ENCODE measurements around the gene IL21R.

The IL21R gene

DNA sequence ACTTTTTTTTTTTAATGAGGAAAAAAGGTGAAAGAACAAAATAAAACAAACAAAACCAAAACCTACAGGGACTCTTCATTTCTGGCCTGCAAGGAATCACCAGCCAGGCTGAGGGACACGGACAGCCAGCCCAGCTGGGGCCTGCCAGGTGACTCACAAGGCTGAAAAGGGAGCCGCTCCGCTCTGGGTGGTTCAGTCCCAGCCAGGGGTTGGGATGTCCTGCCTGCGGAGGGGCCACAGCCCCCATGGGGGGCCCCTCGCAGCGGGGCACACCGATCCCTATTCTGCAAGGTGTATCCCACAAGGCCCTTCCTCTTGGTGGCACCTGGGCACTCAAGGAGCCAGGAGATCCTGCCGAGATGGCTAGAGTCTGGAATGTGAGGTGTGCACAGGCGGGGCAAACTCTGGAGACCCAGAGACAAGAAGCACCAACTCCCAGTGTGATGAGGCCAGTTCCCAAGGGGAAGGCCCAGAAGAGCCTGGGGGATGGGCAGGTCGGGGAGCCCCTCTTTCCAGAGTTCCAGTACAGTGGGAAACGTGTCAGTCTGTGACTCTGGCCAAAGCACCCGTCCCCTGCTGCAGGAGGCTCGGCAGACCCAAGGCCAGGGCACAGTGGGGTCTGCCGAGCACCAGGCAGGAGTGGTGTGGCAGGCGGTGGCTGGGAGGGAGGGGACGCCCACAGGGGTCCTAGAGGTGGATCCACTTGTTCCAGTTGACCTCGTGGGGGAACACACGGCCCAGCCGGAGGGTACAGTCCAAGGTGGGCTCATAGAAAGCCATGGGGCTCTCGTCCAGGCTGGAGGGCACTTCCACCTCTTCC, 58.9 kb downstream of the IL21R start:
- no peak overlapping the region for H3K4me3 ChIP-seq (ENCODE audit: low read length)
- DNase-seq (ENCODE audit: low read depth) = peak; percentile 50
- TF ChIP-seq, protein P1, sequence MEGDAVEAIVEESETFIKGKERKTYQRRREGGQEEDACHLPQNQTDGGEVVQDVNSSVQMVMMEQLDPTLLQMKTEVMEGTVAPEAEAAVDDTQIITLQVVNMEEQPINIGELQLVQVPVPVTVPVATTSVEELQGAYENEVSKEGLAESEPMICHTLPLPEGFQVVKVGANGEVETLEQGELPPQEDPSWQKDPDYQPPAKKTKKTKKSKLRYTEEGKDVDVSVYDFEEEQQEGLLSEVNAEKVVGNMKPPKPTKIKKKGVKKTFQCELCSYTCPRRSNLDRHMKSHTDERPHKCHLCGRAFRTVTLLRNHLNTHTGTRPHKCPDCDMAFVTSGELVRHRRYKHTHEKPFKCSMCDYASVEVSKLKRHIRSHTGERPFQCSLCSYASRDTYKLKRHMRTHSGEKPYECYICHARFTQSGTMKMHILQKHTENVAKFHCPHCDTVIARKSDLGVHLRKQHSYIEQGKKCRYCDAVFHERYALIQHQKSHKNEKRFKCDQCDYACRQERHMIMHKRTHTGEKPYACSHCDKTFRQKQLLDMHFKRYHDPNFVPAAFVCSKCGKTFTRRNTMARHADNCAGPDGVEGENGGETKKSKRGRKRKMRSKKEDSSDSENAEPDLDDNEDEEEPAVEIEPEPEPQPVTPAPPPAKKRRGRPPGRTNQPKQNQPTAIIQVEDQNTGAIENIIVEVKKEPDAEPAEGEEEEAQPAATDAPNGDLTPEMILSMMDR (IDR thresholded peaks at IDR 0.05; ENCODE audit: insufficient read depth, low read depth, low read length, missing control alignments) = no peak

DNA sequence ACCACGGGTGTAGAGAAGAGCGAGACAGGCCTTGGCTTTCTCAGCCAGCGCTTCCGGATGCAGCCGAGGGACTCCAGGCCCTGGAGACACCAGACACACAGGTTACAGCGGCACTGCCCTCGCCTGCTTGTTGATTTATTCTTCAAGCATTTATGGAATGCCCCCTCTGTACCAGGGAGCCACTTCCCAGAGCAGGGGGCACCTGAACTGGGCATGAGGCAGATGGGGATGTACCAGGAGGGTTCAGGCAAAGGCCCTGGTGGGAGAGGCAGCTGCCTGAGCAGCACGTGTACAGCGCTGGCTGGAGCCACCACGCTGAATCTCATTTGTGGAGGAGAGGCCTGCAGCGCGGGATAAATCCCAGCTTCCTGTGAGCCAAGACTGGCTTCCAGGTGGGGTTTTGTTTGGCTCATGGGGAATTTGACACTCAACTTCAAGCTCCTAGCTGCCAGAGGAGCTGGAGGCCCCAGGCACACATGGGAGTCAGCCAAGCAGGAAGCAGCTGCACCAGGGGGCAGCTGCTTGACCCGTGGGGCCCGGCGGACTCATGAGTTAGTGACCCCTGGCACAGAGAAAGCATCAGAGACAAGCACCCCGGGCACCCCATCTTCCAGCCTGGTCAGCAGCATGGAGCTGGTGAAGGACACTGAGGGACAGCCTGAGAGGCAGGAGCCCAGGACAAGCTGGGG, 59.7 kb downstream of the IL21R start:
- peak; percentile 19 for DNase-seq (ENCODE audit: low read depth)
- TF ChIP-seq, protein P1 (IDR thresholded peaks at IDR 0.05; ENCODE audit: insufficient read depth, low read depth, low read length, missing control alignments) = no peak
- H3K4me3 ChIP-seq (ENCODE audit: low read length) = no peak overlapping the region

DNA sequence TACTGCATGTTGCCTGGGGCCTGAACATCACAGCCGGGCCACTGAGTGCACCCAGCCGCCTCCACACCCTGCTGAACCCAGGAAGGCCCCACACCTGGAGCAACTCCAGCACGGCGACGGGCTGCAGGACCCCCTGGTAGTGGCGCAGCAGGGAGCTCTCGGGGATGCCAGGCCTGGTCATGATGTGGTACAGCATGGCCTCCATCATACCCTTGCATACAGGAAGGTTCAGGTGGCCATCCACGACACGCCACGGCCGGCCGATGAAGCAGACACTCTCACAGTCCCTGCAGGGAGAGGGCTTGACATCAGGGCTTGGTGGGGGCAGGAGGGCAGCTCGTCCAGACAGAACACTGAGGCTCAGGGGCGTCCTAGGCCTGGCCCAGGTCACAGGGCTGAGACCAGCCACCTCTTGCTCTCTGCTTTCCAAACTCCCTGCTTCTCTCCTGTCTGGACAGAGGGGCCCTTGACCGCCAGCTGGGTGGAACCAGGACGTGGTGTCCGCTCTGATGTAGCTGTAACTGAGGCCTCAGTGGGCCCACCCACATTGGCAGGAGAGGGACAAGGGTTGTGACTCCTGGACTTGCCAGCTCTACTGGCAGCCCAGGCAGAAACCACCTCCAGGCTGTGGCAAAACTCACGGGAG, 60.3 kb downstream of the IL21R start:
- DNase-seq (ENCODE audit: low read depth) = no peak
- TF ChIP-seq, protein P1 (IDR thresholded peaks at IDR 0.05; ENCODE audit: insufficient read depth, low read depth, low read length, missing control alignments) = no peak
- H3K4me3 ChIP-seq (ENCODE audit: low read length) = no peak overlapping the region

DNA sequence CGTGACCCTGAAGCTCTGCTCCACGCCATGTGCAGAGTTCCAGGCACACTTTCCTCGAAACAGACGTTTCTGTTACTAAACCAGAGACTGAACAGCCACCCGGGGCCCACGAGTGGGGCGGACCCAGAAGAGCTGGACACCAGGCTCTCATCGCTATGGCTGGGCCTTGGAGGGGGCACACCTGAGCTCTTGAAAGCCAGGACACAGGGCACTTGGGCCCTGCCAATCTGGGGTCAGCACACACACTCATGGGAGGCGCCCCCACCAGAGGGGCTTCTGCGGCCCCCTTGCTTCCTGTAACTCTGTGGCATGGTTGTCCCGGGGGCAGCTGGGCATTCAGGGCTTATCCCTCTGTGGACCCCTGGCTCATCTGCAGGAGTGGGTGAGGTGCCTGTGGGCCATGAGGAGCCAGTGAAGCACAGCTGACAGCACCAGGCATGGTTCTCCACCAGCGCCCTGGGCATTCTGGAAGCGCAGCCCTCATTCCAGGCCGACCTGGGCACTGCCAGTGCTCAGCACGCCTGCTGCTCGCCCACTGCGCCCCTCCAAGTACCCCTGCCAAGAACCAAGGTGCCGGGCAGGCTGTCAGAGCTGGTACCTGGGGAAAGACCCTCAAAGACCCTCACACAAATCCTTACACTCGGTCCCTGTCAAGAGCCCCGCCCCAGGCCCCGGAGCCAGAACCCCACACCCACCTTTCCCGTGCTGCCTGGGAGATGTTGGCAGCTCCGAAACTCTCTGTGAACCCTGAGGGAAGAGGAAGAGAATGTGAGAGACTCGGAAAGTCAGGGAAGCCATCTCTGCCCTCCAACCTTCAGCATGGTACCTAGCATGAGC, 61.1 kb downstream of the IL21R start:
- no peak overlapping the region for H3K4me3 ChIP-seq (ENCODE audit: low read length)
- TF ChIP-seq, protein P1 (IDR thresholded peaks at IDR 0.05; ENCODE audit: insufficient read depth, low read depth, low read length, missing control alignments) = no peak
- no peak for DNase-seq (ENCODE audit: low read depth)

DNA sequence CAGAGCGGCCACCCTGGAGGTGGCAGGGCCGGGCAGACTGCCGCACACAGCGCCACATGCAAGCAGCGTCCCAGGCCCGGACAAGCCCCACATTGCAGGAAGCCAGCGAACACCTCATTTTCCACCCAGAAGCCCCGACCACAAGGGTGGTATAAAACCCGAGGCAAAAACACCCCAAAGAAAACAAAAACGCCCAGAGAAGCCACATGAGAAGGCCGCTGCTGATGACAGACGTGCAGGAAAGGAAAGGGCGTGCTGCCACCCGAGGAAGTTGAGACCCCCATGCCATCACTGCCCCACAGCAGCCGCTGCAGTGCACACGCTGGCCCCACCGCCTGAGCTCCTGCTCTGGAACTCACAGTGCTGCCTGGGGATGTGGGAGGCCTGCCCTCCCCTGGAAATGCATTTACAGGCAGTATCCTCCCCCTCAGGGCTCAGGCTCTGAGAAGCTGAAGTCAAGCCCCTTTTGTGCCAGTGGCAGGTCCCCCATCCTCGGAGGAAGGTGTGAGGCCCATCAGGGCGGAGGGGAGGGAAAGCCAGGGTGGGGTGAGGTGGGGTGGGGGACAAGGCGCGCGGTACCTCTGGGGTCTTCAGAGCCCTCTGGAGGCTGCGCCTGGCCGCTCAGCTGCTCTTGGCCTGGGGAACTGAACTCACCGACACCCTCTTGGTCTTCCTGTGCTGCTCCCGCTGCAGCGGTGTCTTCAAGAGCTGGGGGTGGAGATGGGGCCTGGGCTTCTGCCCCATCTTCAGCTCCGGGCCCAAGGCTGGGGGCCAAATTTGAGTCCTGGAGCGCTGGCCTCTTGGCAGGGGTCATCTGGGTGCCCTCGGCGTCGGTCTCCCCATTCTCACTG, 62.0 kb downstream of the IL21R start:
- TF ChIP-seq, protein P1 (IDR thresholded peaks at IDR 0.05; ENCODE audit: insufficient read depth, low read depth, low read length, missing control alignments) = no peak
- H3K4me3 ChIP-seq (ENCODE audit: low read length) = no peak overlapping the region
- DNase-seq (ENCODE audit: low read depth) = no peak

Data from epithelial cell of esophagus (primary cell).